ENCODE data around the gene ENTPD2. TPM values are rescaled to one million over a fixed set of nuclear protein-coding genes. Genes with fewer than 3 reads are reported as not detected.

ENTPD2 gene
- total and polyA plus RNA-seq, 2 of the 4 experiments (the other 2 are of a cell fraction): not detected

DNA sequence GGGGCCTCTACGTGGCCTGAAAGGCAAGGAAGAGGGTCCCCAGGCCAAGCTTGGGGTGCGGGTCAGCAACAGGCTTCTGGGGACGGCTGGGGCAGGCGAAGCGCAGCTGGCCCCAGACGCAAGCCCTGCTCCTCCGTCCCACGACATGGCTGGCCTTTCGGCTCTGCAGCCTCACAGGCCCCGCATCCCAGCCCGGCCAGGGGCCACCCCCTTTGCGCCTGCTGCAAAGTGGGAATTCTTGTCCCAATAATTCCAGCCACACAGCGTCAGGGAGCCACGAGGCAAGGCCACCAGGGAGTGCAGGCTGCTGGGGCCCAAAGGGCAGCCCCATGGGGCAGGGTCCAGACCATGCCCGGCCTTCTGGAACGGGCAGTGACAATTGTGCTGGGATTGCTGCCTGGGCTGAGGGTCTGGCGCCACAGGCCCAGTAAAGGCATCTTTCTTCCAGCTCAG lies 1.1 kb upstream of the ENTPD2 start:
- Histone ChIP-seq H2BK5ac (ENCODE audit: low read depth, low read length, poor library complexity, severe bottlenecking) (no peak overlapping the region), H2BK20ac (ENCODE audit: low read depth, low read length) (no peak overlapping the region), H3K14ac (replicated peaks; ENCODE audit: low read depth, low read length) (no peak overlapping the region), H3K56ac (ENCODE audit: extremely low read depth, insufficient read depth, low read length) (no peak overlapping the region), H3K27me3 (ENCODE audit: control insufficient read depth, insufficient read depth, low read length) (peaks cover 61% of the 10 kb centered on the region), H2AK9ac (replicated peaks; ENCODE audit: low read depth, low read length, poor library complexity) (no peak overlapping the region), H3K4me3 (ENCODE audit: insufficient read depth, low read depth, low read length) (no peak overlapping the region), H4K91ac (ENCODE audit: insufficient read depth, low read depth, low read length) (no peak overlapping the region), H2BK15ac (ENCODE audit: low read depth, low read length) (no peak overlapping the region), H3K4me1 (ENCODE audit: control insufficient read depth, insufficient read depth, low read length) (peaks cover 3% of the 10 kb centered on the region; the same call in 1 of the 2 replicates), H3K9me3 (ENCODE audit: control insufficient read depth, insufficient read depth, low read length) (no peaks in the 10 kb centered on the region), H3K79me1 (ENCODE audit: low read depth in 1 of 2, low read length in 2 of 2) (no peaks in the 10 kb centered on the region), H3K23ac (ENCODE audit: low read depth, low read length) (no peak overlapping the region), H4K8ac (ENCODE audit: low read depth in 2 of 2, low read length in 2 of 2) (no peak overlapping the region), H3K4ac (ENCODE audit: low read depth, low read length) (no peak overlapping the region), H3K18ac (ENCODE audit: low read depth, low read length) (no peak overlapping the region), H2AFZ (replicated peaks; ENCODE audit: low read length, poor library complexity) (peak overlapping the region; percentile 11), H3K36me3 (ENCODE audit: control insufficient read depth, insufficient read depth, low read length) (no peaks in the 10 kb centered on the region), H4K20me1 (ENCODE audit: insufficient read depth, low read length) (no peaks in the 10 kb centered on the region), H3K27ac (ENCODE audit: insufficient read depth, low read length) (no peak overlapping the region), H3K4me2 (ENCODE audit: low read depth, low read length) (no peak overlapping the region), H2AK5ac (ENCODE audit: low read depth, low read length) (no peak overlapping the region), H2BK120ac (ENCODE audit: low read depth, low read length) (no peak overlapping the region), H4K5ac (ENCODE audit: low read depth, low read length) (no peak overlapping the region), H3K9ac (ENCODE audit: low read depth, low read length) (no peak overlapping the region), H3K9me1 (ENCODE audit: insufficient read depth, low read length) (no peaks in the 10 kb centered on the region)
- POLR2A ChIA-PET (ENCODE audit: unreplicated experiment): no interaction called here
- intact Hi-C loops (cut with micrococcal nuclease) (no loop called here), dilution Hi-C loops (cut with HindIII; ENCODE audit: low sequenced_read_pairs, unreplicated experiment) (no loop called here), in situ Hi-C loops (cut with MboI; ENCODE audit: low sequenced_read_pairs) (no loop called here)
- WGBS, 2 experiments (ENCODE audit: extremely low coverage in 2 of 2, insufficient read length in 1 of 2): 63% methylated on average over 9 of the region's 17 CpGs; no CpG with 5 or more reads in 1 of the 2 experiments
- DNase-seq (no peak), ATAC-seq (ENCODE audit: low read depth) (no peak)
- CTCF ChIA-PET: interaction anchor here (1.4 kb wide), 1 partner anchor 8 kb away, joined by 6 read pairs; the partner anchor contains the start of gene NPDC1
- TF ChIP-seq MXI1 (IDR thresholded peaks at IDR 0.05; ENCODE audit: borderline replicate concordance, low read depth, low read length): no peak
- TF ChIP-seq SMC3 (IDR thresholded peaks at IDR 0.05; ENCODE audit: low read depth, low read length): no peak
- TF ChIP-seq USF2 (IDR thresholded peaks at IDR 0.05; ENCODE audit: low read depth, low read length): no peak
- BruUV-seq (replicated peaks): no TSS peak

Data from IMR-90 (cell line).